Hematopoietic multipotent progenitor cell treated with erythropoietin and hydrocortisone succinate and interleukin-3 and kit ligand, for 17 days (in vitro differentiated cells): Measurements from ENCODE around the gene ZNF654.
"Not testable (repeated sequence)": the region's sequence is repeated elsewhere in the genome, so short reads cannot be mapped to it uniquely, and the experiment has no call there.

Experiments used
- DNase-seq: peaks from one replicate; pipeline ENCODE4 v3.0.0-alpha.2; 2015; ENCODE audit warnings: low spot score

The ZNF654 gene

GRCh38 chr3:88142094-88142624 is 83.1 kb downstream of the ZNF654 start:
- no peak for DNase-seq

- DNase-seq, result no peak
Measured at GRCh38 chr3:88147261-88147660, 88.2 kb downstream of the ZNF654 start.

GRCh38 chr3:88148651-88149050 is 89.6 kb downstream of the ZNF654 start:
- no peak for DNase-seq

- no peak for DNase-seq
Measured at GRCh38 chr3:88149101-88149508, 90.0 kb downstream of the ZNF654 start.

DNA sequence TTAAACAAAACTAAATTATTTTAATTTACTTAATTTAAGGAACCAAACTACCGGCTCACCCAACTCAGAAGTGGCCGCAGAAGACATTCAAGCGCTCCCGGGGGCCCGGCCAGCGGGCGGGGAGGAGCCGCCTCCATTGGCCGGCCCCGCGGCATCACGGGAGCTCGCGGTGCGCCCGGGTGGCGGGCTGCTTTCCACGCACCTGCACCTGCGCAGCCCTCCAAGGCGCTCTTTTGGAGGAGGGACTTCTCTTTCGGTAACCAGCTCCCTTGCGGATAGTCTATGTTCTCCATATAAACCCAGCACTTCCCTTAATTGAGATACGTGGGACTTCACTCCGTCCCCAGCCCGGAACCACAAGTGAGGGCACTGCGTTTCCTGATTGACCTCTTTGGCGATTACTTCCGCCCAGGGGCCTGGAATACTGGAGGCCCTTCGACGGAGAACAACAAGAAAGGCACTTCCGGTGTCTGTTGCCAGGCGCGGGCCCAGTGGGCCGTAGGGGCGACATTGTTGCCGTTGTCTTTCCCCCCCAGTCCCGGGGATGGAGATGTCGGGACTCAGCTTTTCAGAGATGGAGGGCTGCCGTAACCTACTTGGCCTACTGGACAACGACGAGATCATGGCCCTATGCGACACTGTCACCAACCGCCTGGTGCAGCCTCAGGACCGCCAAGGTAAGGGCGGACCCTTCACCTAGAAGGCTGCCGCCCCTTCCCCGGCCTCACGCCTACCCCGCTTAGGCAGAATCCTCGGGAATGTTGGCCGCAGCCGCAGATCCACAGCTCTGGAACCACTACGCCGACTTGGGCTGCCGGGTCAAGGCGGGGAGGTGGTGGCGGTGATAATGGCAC is 90.7 kb downstream of the ZNF654 start, which contains the start of gene C3orf38:
C3orf38 (plus strand) TSS at position 451 of the 854 bp plus-strand sequence; CDS start at position 545, 94 bp downstream.
- DNase-seq, result peak; percentile 77

- DNase-seq, result peak; percentile 11
Measured at GRCh38 chr3:88150371-88150770, 91.3 kb downstream of the ZNF654 start.

GRCh38 chr3:88150806-88151205 is 91.8 kb downstream of the ZNF654 start:
- peak; percentile 8 for DNase-seq

GRCh38 chr3:88151358-88151757 is 92.3 kb downstream of the ZNF654 start:
- DNase-seq, result peak; percentile 19

GRCh38 chr3:88152841-88153240 is 93.8 kb downstream of the ZNF654 start:
- DNase-seq, result no peak

GRCh38 chr3:88166419-88166971 is 107.4 kb downstream of the ZNF654 start:
- DNase-seq, result no peak

DNA sequence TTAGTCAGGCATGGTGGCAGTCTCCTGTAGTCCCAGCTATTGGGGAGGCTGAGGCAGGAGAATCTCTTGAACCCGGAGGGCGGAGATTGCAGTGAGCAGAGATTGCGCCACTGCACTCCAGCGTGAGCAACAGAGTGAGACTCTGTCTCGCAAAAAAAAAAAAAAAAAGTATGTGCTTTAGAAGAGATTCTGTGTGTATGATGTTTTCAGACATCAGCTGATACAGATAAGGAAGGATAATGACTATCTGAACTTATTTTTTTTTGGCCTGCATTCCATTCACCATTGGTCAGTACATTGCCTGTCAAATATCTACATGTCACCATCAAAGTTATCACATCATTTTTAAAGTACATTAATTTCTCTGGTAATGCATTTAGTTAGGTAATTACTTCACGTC is 108.1 kb downstream of the ZNF654 start:
- DNase-seq, result no peak

DNA sequence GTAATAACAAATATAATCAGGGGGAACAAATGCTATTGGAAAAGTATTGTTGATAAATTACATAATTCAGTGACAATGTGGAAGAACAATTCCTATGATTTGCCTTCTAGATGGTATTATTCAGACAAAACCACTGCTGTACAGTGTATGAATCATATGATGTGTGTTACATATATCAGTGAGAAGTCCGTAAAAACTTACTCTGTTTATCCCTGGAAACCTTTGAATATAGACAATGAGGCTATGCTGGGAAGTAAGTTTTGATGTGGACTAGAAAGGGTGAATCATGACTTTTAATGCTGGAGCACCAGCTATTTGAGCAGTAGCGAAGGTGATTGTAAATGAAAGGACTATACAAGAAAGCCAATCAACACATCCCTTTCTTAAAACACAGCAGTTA is 108.6 kb downstream of the ZNF654 start:
- DNase-seq, result no peak

- DNase-seq, result no peak
Measured at GRCh38 chr3:88168171-88168570, 109.1 kb downstream of the ZNF654 start.

DNA sequence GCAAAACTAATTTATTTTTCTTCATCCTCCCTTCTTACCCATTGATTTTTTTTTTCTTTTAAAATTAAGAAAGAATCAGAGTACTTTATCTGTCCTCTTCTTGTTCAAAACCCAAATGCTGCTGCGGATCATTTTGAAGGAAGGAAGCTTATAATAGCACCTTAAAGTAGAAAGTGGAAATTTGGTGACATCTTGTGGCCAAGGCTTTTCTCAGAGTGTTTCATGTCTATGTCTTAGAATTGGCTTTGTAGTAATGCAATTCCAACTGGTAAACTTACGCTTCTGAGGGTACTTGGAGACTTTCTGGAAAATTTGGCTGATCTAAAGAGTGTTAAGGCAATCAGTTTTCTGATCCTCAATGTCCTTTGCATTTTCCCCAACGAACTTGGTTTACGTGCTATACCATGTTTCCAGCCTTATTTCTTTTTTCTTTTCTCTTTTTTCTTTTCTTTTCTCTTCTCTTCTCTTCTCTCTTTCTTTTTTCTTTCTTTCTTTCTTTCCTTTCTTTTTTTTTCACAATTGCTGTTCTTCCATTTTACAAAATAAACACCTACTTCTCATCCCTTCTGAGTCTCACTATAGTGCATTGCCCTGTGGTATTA is 121.4 kb downstream of the ZNF654 start:
- peak; percentile 48 for DNase-seq

DNA sequence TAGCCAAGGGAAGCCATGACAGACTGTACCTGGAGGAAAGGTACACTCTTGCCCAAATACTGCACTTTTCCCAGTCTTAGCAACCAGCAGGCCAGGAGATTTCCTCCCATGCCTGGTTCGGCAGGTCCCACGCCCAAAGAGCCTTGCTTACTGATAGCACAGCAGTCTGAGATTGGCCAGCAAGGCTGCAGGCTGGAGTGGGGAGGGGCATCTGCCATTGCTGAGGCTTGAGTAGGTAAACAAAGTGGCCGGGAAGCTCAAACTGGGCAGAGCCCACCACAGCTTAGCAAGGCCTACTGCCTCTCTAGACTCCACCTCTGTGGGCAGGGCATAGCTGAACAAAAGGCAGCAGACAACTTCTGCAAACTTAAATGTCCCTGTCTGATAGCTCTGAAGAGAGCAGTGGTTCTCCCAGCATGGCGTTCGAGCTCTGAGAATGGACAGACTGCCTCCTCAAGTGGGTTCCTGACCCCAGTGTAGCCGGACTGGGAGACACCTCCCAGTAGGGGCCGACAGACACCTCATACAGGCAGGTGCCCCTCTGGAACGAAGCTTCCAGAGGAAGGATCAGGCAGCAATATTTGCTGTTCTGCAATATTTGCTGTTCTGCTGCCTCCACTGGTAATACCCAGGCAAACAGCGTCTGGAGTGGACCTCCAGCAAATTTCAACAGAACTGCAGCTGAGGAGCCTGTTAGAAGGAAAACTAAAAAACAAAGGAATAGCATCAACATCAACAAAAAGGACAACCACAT is 123.3 kb downstream of the ZNF654 start:
- DNase-seq, result not testable (repeated sequence)

GRCh38 chr3:88188436-88188835 is 129.4 kb downstream of the ZNF654 start:
- DNase-seq, result no peak

DNA sequence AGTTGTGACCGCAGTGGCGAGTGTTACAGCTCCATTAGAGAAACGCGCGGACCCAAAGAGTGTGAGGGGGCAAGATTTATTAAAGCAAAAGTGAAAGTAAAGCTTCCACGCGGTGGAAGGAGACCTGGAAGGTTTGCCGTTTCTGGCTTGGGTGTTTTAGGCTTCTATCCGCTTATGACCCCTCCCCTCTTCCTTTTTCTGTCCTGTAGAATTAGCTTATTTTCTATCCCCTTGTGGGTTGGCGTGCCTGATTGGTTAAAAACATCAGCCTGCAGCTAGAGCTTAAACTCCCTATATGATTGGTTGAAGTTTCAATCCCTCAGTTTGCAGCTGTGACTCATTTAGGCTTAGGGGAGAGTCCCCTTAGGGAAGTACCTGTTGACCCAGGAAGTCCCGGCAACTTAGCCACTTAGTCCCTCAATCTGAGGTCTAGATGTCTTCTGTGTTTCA is 130.3 kb downstream of the ZNF654 start:
- DNase-seq, result no peak

GRCh38 chr3:88191872-88192409 is 132.9 kb downstream of the ZNF654 start:
- no peak for DNase-seq

- no peak for DNase-seq
Measured at GRCh38 chr3:88192631-88193030, 133.6 kb downstream of the ZNF654 start.
